OCI-LY7 (cell line): Measurements from ENCODE around the gene PGP.

ENCODE experiments used
- EZH2phosphoT487 ChIP-seq: fragments of 200-600 bp; sonication (generic); IDR thresholded peaks from 2 replicates; pipeline ENCODE4 v1.6.1; 2018; ENCODE audit warnings: low read depth, borderline replicate concordance, mild to moderate bottlenecking, mixed run types, antibody characterized with exemption, low read length, moderate library complexity, mixed read lengths
- TF ChIP-seq, protein P1 (sequence below): fragments of 200-600 bp; sonication (generic); conservative IDR thresholded peaks from 2 replicates; pipeline ENCODE4 v1.5.1; 2014; ENCODE audit warnings: mild to moderate bottlenecking, antibody characterized with exemption, low read length, moderate library complexity, mixed read lengths

DNA sequence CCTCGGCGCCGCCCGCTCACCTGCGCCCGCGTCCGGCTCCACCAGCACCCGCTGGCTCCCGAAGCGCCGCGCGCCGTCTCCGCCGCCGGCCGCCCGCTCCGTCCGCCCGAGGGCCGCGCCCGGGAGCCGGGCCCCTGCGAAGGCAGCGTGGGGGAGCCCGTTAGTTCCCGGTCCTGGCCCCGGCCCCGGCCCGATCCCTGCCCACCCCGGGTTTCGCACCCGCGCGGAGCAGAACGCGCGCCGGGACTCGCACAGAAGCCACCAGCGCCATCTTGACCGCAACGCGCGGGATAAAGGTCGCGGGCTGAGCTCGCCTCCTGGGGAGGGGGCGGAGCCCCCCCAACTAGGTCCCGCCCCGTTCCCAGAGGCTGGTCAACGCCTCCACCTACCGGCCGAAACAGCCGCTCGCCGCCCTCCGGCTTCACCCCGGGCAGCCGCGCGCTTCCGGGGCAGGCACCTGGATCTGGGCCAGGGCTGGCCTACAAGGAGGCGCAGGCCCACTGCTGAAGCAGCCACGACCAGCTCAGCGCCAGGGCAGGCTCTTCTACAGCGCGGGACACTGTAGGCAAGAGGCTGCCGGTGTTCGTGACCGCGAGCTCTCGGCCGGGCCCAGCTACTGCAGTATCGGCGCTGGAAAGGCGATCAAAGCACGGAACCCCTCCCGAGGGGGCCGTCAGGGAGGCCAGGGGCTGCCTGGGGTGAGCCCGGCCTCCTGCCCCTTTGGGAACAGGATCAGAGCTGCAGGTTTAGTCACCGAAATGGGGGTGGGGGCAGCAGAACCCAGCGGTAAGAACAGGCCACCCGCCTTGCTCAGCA is 36.9 kb upstream of the PGP start, which contains the start of gene ECI1:
- TF ChIP-seq, protein P1, sequence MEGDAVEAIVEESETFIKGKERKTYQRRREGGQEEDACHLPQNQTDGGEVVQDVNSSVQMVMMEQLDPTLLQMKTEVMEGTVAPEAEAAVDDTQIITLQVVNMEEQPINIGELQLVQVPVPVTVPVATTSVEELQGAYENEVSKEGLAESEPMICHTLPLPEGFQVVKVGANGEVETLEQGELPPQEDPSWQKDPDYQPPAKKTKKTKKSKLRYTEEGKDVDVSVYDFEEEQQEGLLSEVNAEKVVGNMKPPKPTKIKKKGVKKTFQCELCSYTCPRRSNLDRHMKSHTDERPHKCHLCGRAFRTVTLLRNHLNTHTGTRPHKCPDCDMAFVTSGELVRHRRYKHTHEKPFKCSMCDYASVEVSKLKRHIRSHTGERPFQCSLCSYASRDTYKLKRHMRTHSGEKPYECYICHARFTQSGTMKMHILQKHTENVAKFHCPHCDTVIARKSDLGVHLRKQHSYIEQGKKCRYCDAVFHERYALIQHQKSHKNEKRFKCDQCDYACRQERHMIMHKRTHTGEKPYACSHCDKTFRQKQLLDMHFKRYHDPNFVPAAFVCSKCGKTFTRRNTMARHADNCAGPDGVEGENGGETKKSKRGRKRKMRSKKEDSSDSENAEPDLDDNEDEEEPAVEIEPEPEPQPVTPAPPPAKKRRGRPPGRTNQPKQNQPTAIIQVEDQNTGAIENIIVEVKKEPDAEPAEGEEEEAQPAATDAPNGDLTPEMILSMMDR = peak; percentile 73
- no peak for TF ChIP-seq EZH2phosphoT487
